ENCODE measurements around the gene SYNCRIP.

Gene SYNCRIP

DNA sequence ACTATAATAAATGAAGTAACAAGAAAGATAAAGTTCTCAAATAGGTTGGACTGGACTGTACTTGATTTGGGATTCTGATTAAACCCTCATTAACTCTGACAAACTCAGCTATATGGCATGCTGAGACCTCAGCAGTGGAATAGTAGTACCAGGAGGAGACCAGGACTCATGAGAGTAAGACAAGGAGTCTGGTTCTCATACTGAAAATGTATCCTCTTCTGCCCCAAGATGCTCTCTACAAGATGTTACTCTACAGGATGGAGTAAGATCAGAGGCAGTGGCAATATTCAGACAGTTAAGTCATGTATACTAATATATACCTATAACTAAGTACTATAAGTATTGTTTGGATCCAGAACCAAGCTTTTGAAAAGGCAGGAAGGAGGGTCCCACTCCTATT, 31.9 kb upstream of the SYNCRIP start:
- peaks cover 26 to 72% (median 54%) of the 10 kb centered on the region in 11 experiments; a peak in 21 of 22 replicates for H4K20me1 ChIP-seq
- H3K4me3 ChIP-seq = peak overlapping the region in 9 of 10 experiments; percentile 79 to 94 (median 85); a peak in 14 of 20 replicates
- H3K27ac ChIP-seq = peak overlapping the region in 7 of 11 experiments; percentile 94 to 96 (median 95); a peak in 13 of 22 replicates
- H3K4me2 ChIP-seq = peak overlapping the region; percentile 72 to 87 (median 79)
- H3K36me3 ChIP-seq = peaks cover 6 to 57% (median 30%) of the 10 kb centered on the region in 11 experiments; a peak in 17 of 22 replicates
- H3K9ac ChIP-seq = peak overlapping the region in 9 of 11 experiments; percentile 23 to 99 (median 96); a peak in 7 of 22 replicates
- no peaks in the 10 kb centered on the region for H3K27me3 ChIP-seq
- no peak for TF ChIP-seq Cebpa-rat (IDR thresholded peaks at IDR 0.05)
- peaks cover 25 to 62% (median 51%) of the 10 kb centered on the region in 10 experiments for H3K4me1 ChIP-seq
- no peaks in the 10 kb centered on the region; a peak in 1 of 22 replicates for H3K9me3 ChIP-seq (replicated peaks in 1 of 11)

DNA sequence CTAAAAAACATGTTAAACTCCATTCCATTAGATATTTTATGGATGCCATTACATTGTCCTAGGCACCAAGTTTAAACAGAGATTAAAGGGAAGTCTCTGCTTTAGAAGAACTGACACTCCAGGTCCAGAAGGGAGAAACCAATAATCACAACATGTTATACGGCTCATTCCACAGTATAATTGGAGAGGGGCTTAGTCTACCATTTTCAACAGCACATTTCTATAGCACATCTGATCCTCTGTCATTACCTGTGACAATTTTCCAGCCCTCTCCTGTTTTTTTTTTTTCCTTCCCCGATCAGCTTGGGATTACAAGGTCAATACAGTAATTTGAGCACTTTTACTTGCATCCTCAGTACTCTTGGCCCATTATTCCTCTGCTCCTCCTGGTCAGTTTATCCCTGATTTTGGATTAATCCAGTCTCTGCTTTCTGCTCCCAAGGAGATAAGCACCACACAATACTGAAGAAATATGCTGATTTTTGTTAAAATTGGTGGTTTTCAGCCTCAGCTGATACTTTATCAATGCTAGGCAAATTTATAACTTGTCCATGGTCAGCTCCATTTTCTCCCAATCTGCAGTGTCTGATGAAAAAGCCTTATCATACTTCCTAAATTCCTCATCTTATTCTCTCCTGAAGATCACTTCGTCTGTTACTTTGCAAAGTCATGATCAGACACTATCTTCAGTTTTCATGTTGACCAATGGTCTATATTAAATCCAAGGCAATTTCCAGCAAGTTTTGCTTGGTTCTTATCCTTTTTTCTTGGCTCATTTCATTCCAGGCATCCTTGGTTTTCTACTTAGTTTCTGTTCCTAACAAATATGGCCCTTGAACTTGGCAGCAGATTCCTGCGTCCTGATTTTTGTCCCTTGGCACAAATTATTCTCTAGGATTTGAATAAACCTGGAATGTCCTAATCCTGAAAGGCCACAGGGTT, 30.8 kb upstream of the SYNCRIP start:
- no peaks in the 10 kb centered on the region; a peak in 1 of 22 replicates for H3K9me3 ChIP-seq (replicated peaks in 1 of 11)
- no peak for TF ChIP-seq Cebpa-rat (IDR thresholded peaks at IDR 0.05)
- H3K27me3 ChIP-seq = no peaks in the 10 kb centered on the region
- H3K4me3 ChIP-seq = no peak overlapping the region; a peak in 1 of 20 replicates
- peaks cover 26 to 72% (median 54%) of the 10 kb centered on the region in 11 experiments; a peak in 21 of 22 replicates for H4K20me1 ChIP-seq
- peak overlapping the region in 9 of 11 experiments; percentile 1 to 87 (median 74); a peak in 16 of 22 replicates for H3K4me2 ChIP-seq
- peaks cover 31 to 71% (median 55%) of the 10 kb centered on the region in 10 experiments for H3K4me1 ChIP-seq
- H3K9ac ChIP-seq = no peak overlapping the region; a peak in 1 of 22 replicates
- peaks cover 6 to 57% (median 30%) of the 10 kb centered on the region in 11 experiments; a peak in 17 of 22 replicates for H3K36me3 ChIP-seq
- peak overlapping the region in 5 of 11 experiments; percentile 14 to 96 (median 32); a peak in 9 of 22 replicates for H3K27ac ChIP-seq

DNA sequence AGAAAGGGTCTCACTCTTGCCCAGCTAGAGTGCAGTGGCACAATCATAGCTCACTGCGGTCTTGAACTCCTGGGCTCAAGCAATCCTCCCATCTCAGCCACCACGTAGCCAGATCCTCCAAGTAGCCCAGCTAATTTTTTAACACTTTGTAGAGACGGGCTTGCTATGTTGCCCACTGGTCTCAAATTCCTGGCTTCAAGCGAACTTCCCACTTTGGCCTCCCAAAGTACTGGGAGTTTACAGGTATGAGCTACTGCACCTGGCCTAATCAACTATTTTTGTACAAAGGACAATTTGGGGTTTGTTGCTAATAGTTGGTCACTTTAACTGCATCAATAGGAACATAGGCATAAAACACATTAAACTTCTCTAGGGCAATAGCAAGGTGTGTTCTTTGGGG, 29.9 kb upstream of the SYNCRIP start:
- H3K27ac ChIP-seq = no peak overlapping the region
- peaks cover 32 to 73% (median 58%) of the 10 kb centered on the region in 10 experiments for H3K4me1 ChIP-seq
- H3K4me3 ChIP-seq = no peak overlapping the region
- H3K36me3 ChIP-seq = peaks cover 6 to 59% (median 31%) of the 10 kb centered on the region in 11 experiments; a peak in 17 of 22 replicates
- no peaks in the 10 kb centered on the region; a peak in 1 of 22 replicates for H3K9me3 ChIP-seq (replicated peaks in 1 of 11)
- no peak overlapping the region for H3K9ac ChIP-seq
- no peak for TF ChIP-seq Cebpa-rat (IDR thresholded peaks at IDR 0.05)
- no peaks in the 10 kb centered on the region for H3K27me3 ChIP-seq
- peaks cover 22 to 63% (median 46%) of the 10 kb centered on the region in 11 experiments; a peak in 21 of 22 replicates for H4K20me1 ChIP-seq
- peak overlapping the region in 6 of 11 experiments; percentile 5 to 82 (median 30); a peak in 6 of 22 replicates for H3K4me2 ChIP-seq

DNA sequence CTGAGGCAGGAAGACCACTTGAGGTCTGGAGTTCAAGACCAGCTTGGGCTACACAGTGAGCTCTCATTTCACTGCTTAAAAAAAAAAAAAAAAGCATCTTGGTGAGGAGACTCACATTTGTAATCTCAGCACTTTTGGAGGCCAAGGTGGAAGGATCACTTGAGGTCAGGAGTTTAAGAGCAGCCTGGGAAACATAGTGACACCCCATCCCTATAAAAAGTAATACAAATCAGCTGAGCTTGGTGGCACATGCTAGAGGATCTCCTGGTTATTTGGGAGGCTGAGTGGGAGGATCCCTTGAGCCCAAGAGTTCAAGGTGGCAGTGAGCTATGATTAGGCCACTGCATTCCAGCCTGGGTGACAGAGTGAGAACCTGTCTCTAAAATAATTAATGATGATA, 29.4 kb upstream of the SYNCRIP start:
- peaks cover 0 to 5% (median 0%) of the 10 kb centered on the region in 11 experiments; a peak in 1 of 22 replicates for H3K9me3 ChIP-seq (replicated peaks in 1 of 11)
- no peak overlapping the region for H3K4me3 ChIP-seq
- peaks cover 32 to 73% (median 58%) of the 10 kb centered on the region in 10 experiments for H3K4me1 ChIP-seq
- H4K20me1 ChIP-seq = peaks cover 17 to 57% (median 40%) of the 10 kb centered on the region in 11 experiments; a peak in 21 of 22 replicates
- H3K4me2 ChIP-seq = 0 out of 22 replicates have a peak overlapping the region, but pooled peaks of 2 of the 11 experiments have one; percentile 5 to 50
- no peak overlapping the region for H3K27ac ChIP-seq
- H3K36me3 ChIP-seq = peaks cover 6 to 53% (median 27%) of the 10 kb centered on the region in 11 experiments; a peak in 17 of 22 replicates
- H3K27me3 ChIP-seq = no peaks in the 10 kb centered on the region
- no peak for TF ChIP-seq Cebpa-rat (IDR thresholded peaks at IDR 0.05)
- H3K9ac ChIP-seq = no peak overlapping the region

DNA sequence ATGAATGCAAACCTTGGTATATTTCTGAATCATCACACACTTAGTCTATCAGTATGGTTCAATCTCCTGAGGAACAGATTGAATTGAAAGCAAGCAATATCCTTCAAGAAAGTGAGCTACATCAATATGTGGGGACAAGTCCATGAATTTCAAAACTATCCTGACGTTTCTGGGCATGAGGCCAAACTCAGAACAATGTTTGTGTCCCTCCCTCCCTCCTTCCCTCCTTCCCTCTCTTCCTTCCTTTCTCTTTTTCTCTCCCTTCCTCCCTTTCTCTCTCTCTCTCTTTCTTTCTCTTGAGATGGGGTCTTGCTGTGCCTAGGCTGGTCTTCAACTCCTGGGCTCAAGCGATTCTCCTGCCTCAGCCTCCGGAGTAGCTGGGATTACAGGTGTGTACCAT, 27.9 kb upstream of the SYNCRIP start:
- H3K4me2 ChIP-seq = peak overlapping the region; percentile 18 to 55 (median 47); a peak in 18 of 22 replicates
- H3K9ac ChIP-seq = peak overlapping the region in 2 of 11 experiments; percentile 13 to 21; a peak in 2 of 22 replicates
- no peak overlapping the region for H3K4me3 ChIP-seq

DNA sequence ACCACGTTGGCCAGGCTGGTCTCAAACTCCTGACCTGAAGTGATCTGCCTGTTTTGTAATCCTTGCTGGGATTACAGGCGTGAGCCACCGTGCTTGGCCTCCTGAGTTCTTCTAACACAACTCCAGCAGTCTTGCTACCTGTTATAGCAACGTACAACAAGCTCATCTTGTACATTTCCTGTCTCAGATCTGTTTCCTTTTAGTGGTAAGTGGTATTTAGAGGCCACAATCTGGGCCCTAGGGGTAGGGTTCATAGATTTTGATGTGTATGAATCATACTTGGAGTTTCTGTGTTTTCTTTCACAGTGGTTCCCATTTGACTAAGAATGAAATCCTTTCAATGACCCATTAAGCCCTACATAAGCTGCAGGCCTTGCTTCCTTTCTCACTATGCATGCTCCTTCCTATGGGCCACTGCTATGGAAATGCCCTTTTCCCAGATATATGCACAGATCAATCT, 27.1 kb upstream of the SYNCRIP start:
- Histone ChIP-seq H3K27ac (peak overlapping the region in 10 of 11 experiments; percentile 33 to 67 (median 60); a peak in 21 of 22 replicates), H4K20me1 (peaks cover 0 to 35% (median 18%) of the 10 kb centered on the region in 11 experiments; a peak in 18 of 22 replicates), H3K9ac (peak overlapping the region in 5 of 11 experiments; percentile 13 to 52 (median 32); a peak in 5 of 22 replicates), H3K4me1 (peaks cover 26 to 63% (median 46%) of the 10 kb centered on the region in 10 experiments), H3K27me3 (no peaks in the 10 kb centered on the region), H3K4me2 (peak overlapping the region; percentile 36 to 55 (median 47)), H3K9me3 (replicated peaks in 1 of 11) (peaks cover 0 to 5% (median 0%) of the 10 kb centered on the region in 11 experiments; a peak in 1 of 22 replicates), H3K36me3 (peaks cover 0 to 33% (median 5%) of the 10 kb centered on the region in 11 experiments; a peak in 16 of 22 replicates), H3K4me3 (no peak overlapping the region)
- TF ChIP-seq Cebpa-rat (IDR thresholded peaks at IDR 0.05) = peak in 1 of 11 experiments; percentile 51; a peak in 1 of 22 replicates

More for the DNA sequence above, 27.9 kb upstream of the SYNCRIP start:
- H3K27ac ChIP-seq = peak overlapping the region in 9 of 11 experiments; percentile 46 to 67 (median 62); a peak in 16 of 22 replicates
- no peaks in the 10 kb centered on the region for H3K27me3 ChIP-seq
- H3K9me3 ChIP-seq (replicated peaks in 1 of 11) = peaks cover 0 to 5% (median 0%) of the 10 kb centered on the region in 11 experiments; a peak in 1 of 22 replicates
- H4K20me1 ChIP-seq = peaks cover 2 to 43% (median 26%) of the 10 kb centered on the region in 11 experiments; a peak in 20 of 22 replicates
- H3K4me1 ChIP-seq = peaks cover 29 to 71% (median 54%) of the 10 kb centered on the region in 10 experiments
- TF ChIP-seq Cebpa-rat (IDR thresholded peaks at IDR 0.05) = no peak
- H3K36me3 ChIP-seq = peaks cover 6 to 41% (median 13%) of the 10 kb centered on the region in 11 experiments; a peak in 17 of 22 replicates

DNA sequence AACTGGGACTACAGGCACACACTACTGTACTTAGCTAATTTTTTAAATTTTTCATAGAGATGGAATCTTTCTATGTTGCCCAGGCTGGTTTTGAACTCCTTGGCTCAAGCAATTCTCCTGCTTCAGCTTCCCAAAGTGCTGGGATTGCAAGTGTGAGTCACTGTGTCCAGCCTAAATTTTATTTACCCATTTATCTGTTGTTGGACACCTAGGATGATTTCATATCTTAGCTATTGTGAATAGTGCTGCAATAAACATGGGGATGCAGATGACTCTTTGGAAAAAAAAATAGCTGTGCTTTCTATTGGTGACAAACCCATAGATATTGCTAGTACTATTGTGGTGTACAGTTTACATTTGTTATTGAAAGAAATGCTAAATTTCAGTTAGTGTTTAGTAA, 19.6 kb upstream of the SYNCRIP start:
- H3K9me3 ChIP-seq (replicated peaks in 1 of 11) = peaks cover 0 to 7% (median 0%) of the 10 kb centered on the region in 11 experiments; a peak in 2 of 22 replicates
- no peaks in the 10 kb centered on the region for H3K4me1 ChIP-seq
- peaks cover 0 to 7% (median 0%) of the 10 kb centered on the region in 11 experiments; a peak in 3 of 22 replicates for H3K36me3 ChIP-seq
- no peak overlapping the region for H3K4me2 ChIP-seq
- no peak overlapping the region for H3K4me3 ChIP-seq
- no peak overlapping the region for H3K27ac ChIP-seq
- H3K9ac ChIP-seq = no peak overlapping the region
- no peaks in the 10 kb centered on the region for H3K27me3 ChIP-seq
- no peaks in the 10 kb centered on the region for H4K20me1 ChIP-seq
- TF ChIP-seq Cebpa-rat (IDR thresholded peaks at IDR 0.05) = no peak

DNA sequence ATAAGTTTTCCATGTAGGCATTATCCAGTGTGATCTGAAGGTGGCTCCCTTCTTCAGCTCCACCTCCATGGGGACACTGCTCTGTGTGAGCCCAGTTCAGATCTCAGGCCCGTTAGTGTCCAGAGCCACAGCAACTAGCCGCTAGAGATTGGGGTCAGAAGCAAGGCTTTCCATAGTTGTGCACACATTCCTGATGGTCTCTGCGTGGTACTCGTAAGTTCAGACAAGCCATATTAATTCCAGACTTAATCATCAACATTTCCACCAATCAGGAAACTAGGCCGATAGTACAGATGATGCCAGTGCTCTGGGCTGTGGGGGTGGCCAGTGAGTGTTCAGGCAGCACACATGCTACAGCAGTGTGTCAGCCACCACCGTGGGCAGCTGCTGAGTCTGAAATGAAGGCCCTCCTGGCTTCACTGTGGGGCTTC, 17.5 kb upstream of the SYNCRIP start:
- peaks cover 0 to 1% (median 0%) of the 10 kb centered on the region in 11 experiments; a peak in 1 of 22 replicates for H3K36me3 ChIP-seq
- no peaks in the 10 kb centered on the region for H3K27me3 ChIP-seq
- H3K4me3 ChIP-seq = no peak overlapping the region
- no peak overlapping the region for H3K4me2 ChIP-seq
- no peak for TF ChIP-seq Cebpa-rat (IDR thresholded peaks at IDR 0.05)
- no peak overlapping the region for H3K9ac ChIP-seq
- no peaks in the 10 kb centered on the region for H3K4me1 ChIP-seq
- H3K9me3 ChIP-seq (replicated peaks in 1 of 11) = peaks cover 0 to 7% (median 0%) of the 10 kb centered on the region in 11 experiments; a peak in 1 of 22 replicates
- H3K27ac ChIP-seq = no peak overlapping the region
- H4K20me1 ChIP-seq = no peaks in the 10 kb centered on the region

All from BLaER1 treated with 17β-estradiol and CSF1 and Interleukin-3, amounts not matched to agents 10 nM and 100 nM (cell line).